Smooth muscle cell of the umbilical artery (primary cell): ENCODE results near the gene CHST11. TPM values are rescaled to one million over a fixed set of nuclear protein-coding genes. Genes with fewer than 3 reads are reported as not detected.

Experiments
- total RNA-seq: library from RNA; depleted of rRNA; stranded (reverse); fragments of >200 nt; gene quantifications from 2 replicates; pipeline ENCODE4 v1.2.3, GENCODE V29; 2014

Gene CHST11
- 11.3 and 16.0 TPM in 2 replicates for total RNA-seq

DNA sequence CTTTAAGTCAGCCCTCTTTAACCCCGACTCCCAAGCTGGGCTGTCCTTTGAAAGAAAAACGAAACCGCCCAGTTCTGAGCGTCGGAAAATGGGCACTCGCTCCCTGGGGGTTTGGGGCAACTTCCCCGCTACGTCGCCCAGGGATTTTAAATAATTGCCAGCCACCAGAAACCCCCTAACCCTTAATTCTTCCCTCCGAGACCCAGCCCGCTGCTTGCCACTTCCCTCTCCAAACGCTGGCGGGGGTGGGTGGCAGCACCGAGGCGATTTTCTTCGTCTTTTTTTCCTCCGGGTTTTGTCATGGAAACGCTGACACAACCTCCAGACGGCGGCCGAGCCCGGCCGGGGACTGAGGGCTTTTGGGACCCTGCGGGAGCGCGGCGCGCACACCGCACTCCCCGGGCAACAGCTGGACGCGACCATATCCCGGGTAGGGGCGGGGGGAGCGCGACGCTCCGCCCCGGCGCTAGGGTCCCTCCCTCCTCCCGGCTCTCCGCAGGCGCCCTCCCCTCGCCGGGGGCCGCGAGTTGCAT is at the start of gene CHST11:
Gene CHST11, plus strand, starts transcription at position 532 of the 533 bp plus-strand sequence.

Other genes with a start within 250 kb of the CHST11 start
- 259 and 688 TPM in 2 replicates for gene TXNRD1, start 241.2 kb upstream of the CHST11 start, total RNA-seq
- gene EID3, start 153.2 kb upstream of the CHST11 start, total RNA-seq, result 7.1 and 12.1 TPM in 2 replicates